Measurements from ENCODE around the gene MED8. TPM values are rescaled to one million over a fixed set of nuclear protein-coding genes. Genes with fewer than 3 reads are reported as not detected.

Gene MED8
- total and polyA plus RNA-seq, 2 experiments from 2014 or later = 16.6 to 25.7 TPM

- H3K27me3 ChIP-seq (ENCODE audit: insufficient read depth) = no peaks in the 10 kb centered on the region
- peaks cover 30% of the 10 kb centered on the region for H3F3A ChIP-seq (replicated peaks; ENCODE audit: low read depth)
- H3K4me3 ChIP-seq = peak overlapping the region; percentile 91
- no peak overlapping the region for H2AFZ ChIP-seq
- H3K36me3 ChIP-seq (ENCODE audit: insufficient read depth) = peaks cover 34% of the 10 kb centered on the region
- peaks cover 37% of the 10 kb centered on the region for H3K79me2 ChIP-seq (replicated peaks; ENCODE audit: insufficient read depth)
- ATAC-seq (no peak), DNase-seq (ENCODE audit: low spot score) (no peak)
- H4K20me1 ChIP-seq (replicated peaks; ENCODE audit: insufficient read depth) = peaks cover 30% of the 10 kb centered on the region
- peak overlapping the region; percentile 95 for H3K4me3 Mint-ChIP-seq
- H3K4me1 Mint-ChIP-seq = peaks cover 33% of the 10 kb centered on the region
- no peak overlapping the region for H3K27ac ChIP-seq (ENCODE audit: low read depth)
- H3K36me3 Mint-ChIP-seq (ENCODE audit: low read depth) = peaks cover 59% of the 10 kb centered on the region
- TF ChIP-seq EZH2phosphoT487 (IDR thresholded peaks at IDR 0.05; ENCODE audit: unreplicated experiment) (no peak), CREB1 (CRISPR knock-in tag; IDR thresholded peaks at IDR 0.05; ENCODE audit: low read depth) (no peak), ZNF114 (CRISPR knock-in tag; IDR thresholded peaks at IDR 0.05) (no peak), STAT1 (IDR thresholded peaks at IDR 0.05; ENCODE audit: unreplicated experiment) (no peak), POLR2AphosphoS5 (IDR thresholded peaks at IDR 0.05; ENCODE audit: low read depth) (no peak), NANOG (IDR thresholded peaks at IDR 0.05; ENCODE audit: borderline replicate concordance) (no peak), ZNF331 (CRISPR knock-in tag; IDR thresholded peaks at IDR 0.05; ENCODE audit: low read depth) (no peak), EZH2 (IDR thresholded peaks at IDR 0.05; ENCODE audit: low read depth, unreplicated experiment) (no peak), JUNB (IDR thresholded peaks at IDR 0.05; ENCODE audit: unreplicated experiment) (no peak), REST (IDR thresholded peaks at IDR 0.05; ENCODE audit: unreplicated experiment) (no peak)
- TF ChIP-seq, protein P1, sequence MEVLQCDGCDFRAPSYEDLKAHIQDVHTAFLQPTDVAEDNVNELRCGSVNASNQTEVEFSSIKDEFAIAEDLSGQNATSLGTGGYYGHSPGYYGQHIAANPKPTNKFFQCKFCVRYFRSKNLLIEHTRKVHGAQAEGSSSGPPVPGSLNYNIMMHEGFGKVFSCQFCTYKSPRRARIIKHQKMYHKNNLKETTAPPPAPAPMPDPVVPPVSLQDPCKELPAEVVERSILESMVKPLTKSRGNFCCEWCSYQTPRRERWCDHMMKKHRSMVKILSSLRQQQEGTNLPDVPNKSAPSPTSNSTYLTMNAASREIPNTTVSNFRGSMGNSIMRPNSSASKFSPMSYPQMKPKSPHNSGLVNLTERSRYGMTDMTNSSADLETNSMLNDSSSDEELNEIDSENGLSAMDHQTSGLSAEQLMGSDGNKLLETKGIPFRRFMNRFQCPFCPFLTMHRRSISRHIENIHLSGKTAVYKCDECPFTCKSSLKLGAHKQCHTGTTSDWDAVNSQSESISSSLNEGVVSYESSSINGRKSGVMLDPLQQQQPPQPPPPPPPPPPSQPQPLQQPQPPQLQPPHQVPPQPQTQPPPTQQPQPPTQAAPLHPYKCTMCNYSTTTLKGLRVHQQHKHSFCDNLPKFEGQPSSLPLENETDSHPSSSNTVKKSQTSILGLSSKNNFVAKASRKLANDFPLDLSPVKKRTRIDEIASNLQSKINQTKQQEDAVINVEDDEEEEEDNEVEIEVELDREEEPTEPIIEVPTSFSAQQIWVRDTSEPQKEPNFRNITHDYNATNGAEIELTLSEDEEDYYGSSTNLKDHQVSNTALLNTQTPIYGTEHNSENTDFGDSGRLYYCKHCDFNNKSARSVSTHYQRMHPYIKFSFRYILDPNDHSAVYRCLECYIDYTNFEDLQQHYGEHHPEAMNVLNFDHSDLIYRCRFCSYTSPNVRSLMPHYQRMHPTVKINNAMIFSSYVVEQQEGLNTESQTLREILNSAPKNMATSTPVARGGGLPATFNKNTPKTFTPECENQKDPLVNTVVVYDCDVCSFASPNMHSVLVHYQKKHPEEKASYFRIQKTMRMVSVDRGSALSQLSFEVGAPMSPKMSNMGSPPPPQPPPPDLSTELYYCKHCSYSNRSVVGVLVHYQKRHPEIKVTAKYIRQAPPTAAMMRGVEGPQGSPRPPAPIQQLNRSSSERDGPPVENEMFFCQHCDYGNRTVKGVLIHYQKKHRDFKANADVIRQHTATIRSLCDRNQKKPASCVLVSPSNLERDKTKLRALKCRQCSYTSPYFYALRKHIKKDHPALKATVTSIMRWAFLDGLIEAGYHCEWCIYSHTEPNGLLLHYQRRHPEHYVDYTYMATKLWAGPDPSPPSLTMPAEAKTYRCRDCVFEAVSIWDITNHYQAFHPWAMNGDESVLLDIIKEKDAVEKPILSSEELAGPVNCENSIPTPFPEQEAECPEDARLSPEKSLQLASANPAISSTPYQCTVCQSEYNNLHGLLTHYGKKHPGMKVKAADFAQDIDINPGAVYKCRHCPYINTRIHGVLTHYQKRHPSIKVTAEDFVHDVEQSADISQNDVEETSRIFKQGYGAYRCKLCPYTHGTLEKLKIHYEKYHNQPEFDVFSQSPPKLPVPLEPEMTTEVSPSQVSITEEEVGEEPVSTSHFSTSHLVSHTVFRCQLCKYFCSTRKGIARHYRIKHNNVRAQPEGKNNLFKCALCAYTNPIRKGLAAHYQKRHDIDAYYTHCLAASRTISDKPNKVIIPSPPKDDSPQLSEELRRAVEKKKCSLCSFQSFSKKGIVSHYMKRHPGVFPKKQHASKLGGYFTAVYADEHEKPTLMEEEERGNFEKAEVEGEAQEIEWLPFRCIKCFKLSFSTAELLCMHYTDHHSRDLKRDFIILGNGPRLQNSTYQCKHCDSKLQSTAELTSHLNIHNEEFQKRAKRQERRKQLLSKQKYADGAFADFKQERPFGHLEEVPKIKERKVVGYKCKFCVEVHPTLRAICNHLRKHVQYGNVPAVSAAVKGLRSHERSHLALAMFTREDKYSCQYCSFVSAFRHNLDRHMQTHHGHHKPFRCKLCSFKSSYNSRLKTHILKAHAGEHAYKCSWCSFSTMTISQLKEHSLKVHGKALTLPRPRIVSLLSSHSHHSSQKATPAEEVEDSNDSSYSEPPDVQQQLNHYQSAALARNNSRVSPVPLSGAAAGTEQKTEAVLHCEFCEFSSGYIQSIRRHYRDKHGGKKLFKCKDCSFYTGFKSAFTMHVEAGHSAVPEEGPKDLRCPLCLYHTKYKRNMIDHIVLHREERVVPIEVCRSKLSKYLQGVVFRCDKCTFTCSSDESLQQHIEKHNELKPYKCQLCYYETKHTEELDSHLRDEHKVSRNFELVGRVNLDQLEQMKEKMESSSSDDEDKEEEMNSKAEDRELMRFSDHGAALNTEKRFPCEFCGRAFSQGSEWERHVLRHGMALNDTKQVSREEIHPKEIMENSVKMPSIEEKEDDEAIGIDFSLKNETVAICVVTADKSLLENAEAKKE (CRISPR knock-in tag; IDR thresholded peaks at IDR 0.05) = no peak
- TF ChIP-seq, protein P2, sequence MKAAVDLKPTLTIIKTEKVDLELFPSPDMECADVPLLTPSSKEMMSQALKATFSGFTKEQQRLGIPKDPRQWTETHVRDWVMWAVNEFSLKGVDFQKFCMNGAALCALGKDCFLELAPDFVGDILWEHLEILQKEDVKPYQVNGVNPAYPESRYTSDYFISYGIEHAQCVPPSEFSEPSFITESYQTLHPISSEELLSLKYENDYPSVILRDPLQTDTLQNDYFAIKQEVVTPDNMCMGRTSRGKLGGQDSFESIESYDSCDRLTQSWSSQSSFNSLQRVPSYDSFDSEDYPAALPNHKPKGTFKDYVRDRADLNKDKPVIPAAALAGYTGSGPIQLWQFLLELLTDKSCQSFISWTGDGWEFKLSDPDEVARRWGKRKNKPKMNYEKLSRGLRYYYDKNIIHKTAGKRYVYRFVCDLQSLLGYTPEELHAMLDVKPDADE (IDR thresholded peaks at IDR 0.05) = no peak
- TF ChIP-seq, protein P3, sequence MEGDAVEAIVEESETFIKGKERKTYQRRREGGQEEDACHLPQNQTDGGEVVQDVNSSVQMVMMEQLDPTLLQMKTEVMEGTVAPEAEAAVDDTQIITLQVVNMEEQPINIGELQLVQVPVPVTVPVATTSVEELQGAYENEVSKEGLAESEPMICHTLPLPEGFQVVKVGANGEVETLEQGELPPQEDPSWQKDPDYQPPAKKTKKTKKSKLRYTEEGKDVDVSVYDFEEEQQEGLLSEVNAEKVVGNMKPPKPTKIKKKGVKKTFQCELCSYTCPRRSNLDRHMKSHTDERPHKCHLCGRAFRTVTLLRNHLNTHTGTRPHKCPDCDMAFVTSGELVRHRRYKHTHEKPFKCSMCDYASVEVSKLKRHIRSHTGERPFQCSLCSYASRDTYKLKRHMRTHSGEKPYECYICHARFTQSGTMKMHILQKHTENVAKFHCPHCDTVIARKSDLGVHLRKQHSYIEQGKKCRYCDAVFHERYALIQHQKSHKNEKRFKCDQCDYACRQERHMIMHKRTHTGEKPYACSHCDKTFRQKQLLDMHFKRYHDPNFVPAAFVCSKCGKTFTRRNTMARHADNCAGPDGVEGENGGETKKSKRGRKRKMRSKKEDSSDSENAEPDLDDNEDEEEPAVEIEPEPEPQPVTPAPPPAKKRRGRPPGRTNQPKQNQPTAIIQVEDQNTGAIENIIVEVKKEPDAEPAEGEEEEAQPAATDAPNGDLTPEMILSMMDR (conservative IDR thresholded peaks at IDR 0.05; ENCODE audit: low read depth in 2 of 2) = no peak
- H3K9me3 Mint-ChIP-seq = no peaks in the 10 kb centered on the region; the same call in 2 of the 3 replicates
- H3K27me3 Mint-ChIP-seq (ENCODE audit: insufficient read depth, low read depth, poor library complexity) = peaks cover 17% of the 10 kb centered on the region
- no peak overlapping the region for H3K27ac Mint-ChIP-seq
- H3K9me2 ChIP-seq (ENCODE audit: insufficient read depth) = no peaks in the 10 kb centered on the region
- peaks cover 19% of the 10 kb centered on the region for H3K4me1 ChIP-seq (ENCODE audit: insufficient read depth)
- H3K4me2 ChIP-seq = peak overlapping the region; percentile 92
These were observed 29.0 kb downstream of the MED8 start for GRCh38 chr1:43360616-43361015.

Data from GM23338 (cell line).